Prostate gland (tissue), 2 donors: ENCODE data around the gene PLCG1. TPM values are rescaled to one million over a fixed set of nuclear protein-coding genes. Genes with fewer than 3 reads are reported as not detected.

Experiments used
- DNase-seq: peaks from one replicate; pipeline ENCODE4 v3.0.0-alpha.2; 2019; ENCODE audit warnings: low spot score
- H3K27ac ChIP-seq, 2 donors: fragments of 200-600 bp; sonication (generic); 2 replicates each; pipeline ENCODE4 v1.5.1; 2017 to 2019
- H3K27me3 ChIP-seq: fragments of 200-600 bp; sonication (generic); replicated peaks from 2 replicates; pipeline ENCODE4 v1.5.1; 2019; ENCODE audit not compliant: insufficient read depth
- H3K36me3 ChIP-seq, 2 donors: fragments of 200-600 bp; sonication (generic); 1 replicate in 1 of 2; 2 replicates in 1 of 2; pipeline versions ENCODE4 v1.5.1 to v1.8.1; 2017 to 2019
- H3K4me1 ChIP-seq: fragments of 200-600 bp; sonication (generic); replicated peaks from 2 replicates; pipeline ENCODE4 v1.5.1; 2019
- H3K4me3 ChIP-seq, 2 donors: fragments of 200-600 bp; sonication (generic); 2 replicates each; pipeline ENCODE4 v1.5.1; 2017 to 2019
- H3K9me3 ChIP-seq: fragments of 200-600 bp; sonication (generic); 2 replicates; pipeline ENCODE4 v1.5.1; 2017
- POLR2A ChIP-seq: fragments of 450-650 bp; IDR thresholded peaks from one replicate; pipeline ENCODE4 v1.6.1; 2016; ENCODE audit warnings: antibody characterized with exemption, mild to moderate bottlenecking
- POLR2AphosphoS5 ChIP-seq: sonication (generic); formaldehyde crosslinking; IDR thresholded peaks from one replicate; pipeline ENCODE4 v1.6.1; 2017; ENCODE audit warnings: antibody characterized with exemption
- WGBS: methylation state at CpG from one replicate; pipeline ENCODE4 v1.1.5; 2018; 5-methylcytosine and 5-hydroxymethylcytosine counted together
- intact Hi-C: fragments of 100-400 bp; cut with DNase I; formaldehyde crosslinking; loops from one replicate; pipeline ENCODE4 v1.14.2; 2022
- total RNA-seq, 2 donors: library from RNA; depleted of rRNA; stranded (reverse); fragments of >200 nt; gene quantifications; one replicate each; pipeline ENCODE4 v1.1.0, GENCODE V29; 2016
- TF ChIP-seq, protein P1 (sequence below), 4 experiments: fragments of 200-600 bp in 2 of 4; fragments of 450-650 bp in 2 of 4; sonication (generic) in 2 of 4; IDR thresholded peaks; 1 replicate in 3 of 4; 2 replicates in 1 of 4; pipeline ENCODE4 v1.5.1; 2016 to 2019; ENCODE audit warnings: antibody characterized with exemption in 4 of 4, mild to moderate bottlenecking in 2 of 4, moderate library complexity in 2 of 4

The PLCG1 gene
- total RNA-seq, 2 donors from 2014 or later, result 67.9 to 129 TPM

DNA sequence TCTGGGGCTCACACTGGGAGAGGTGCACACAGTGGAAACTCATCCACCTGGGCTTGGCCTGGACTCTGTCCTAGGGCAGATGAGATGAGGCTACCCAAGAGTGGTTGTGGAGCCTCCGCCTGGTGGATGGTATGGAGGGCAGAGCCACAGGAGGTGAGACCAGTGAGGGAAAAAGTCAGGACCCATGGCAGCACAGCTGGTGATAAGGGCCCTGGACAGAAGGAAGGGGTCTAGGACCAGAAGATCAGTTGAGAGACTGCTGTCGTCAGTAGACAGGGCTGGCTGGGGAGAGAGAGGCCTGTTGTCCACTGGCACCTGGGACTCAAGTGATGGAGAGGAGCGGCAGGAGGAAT, 29.8 kb downstream of the PLCG1 start:
- H3K27me3 ChIP-seq, result no peaks in the 10 kb centered on the region
- H3K36me3 ChIP-seq, result peaks cover 48 to 50% of the 10 kb centered on the region in 2 donors
- no peaks in the 10 kb centered on the region for H3K9me3 ChIP-seq
- intact Hi-C loops, result no loop called here
- H3K4me1 ChIP-seq, result no peaks in the 10 kb centered on the region
- H3K27ac ChIP-seq, result no peak overlapping the region
- no peak for DNase-seq
- 94% methylated on average over 3 of the region's 3 CpGs for WGBS
- no peak overlapping the region for H3K4me3 ChIP-seq
- TF ChIP-seq POLR2AphosphoS5 (no peak), POLR2A (no peak)
- TF ChIP-seq, protein P1, sequence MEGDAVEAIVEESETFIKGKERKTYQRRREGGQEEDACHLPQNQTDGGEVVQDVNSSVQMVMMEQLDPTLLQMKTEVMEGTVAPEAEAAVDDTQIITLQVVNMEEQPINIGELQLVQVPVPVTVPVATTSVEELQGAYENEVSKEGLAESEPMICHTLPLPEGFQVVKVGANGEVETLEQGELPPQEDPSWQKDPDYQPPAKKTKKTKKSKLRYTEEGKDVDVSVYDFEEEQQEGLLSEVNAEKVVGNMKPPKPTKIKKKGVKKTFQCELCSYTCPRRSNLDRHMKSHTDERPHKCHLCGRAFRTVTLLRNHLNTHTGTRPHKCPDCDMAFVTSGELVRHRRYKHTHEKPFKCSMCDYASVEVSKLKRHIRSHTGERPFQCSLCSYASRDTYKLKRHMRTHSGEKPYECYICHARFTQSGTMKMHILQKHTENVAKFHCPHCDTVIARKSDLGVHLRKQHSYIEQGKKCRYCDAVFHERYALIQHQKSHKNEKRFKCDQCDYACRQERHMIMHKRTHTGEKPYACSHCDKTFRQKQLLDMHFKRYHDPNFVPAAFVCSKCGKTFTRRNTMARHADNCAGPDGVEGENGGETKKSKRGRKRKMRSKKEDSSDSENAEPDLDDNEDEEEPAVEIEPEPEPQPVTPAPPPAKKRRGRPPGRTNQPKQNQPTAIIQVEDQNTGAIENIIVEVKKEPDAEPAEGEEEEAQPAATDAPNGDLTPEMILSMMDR (IDR thresholded peaks at IDR 0.05), result no peak

DNA sequence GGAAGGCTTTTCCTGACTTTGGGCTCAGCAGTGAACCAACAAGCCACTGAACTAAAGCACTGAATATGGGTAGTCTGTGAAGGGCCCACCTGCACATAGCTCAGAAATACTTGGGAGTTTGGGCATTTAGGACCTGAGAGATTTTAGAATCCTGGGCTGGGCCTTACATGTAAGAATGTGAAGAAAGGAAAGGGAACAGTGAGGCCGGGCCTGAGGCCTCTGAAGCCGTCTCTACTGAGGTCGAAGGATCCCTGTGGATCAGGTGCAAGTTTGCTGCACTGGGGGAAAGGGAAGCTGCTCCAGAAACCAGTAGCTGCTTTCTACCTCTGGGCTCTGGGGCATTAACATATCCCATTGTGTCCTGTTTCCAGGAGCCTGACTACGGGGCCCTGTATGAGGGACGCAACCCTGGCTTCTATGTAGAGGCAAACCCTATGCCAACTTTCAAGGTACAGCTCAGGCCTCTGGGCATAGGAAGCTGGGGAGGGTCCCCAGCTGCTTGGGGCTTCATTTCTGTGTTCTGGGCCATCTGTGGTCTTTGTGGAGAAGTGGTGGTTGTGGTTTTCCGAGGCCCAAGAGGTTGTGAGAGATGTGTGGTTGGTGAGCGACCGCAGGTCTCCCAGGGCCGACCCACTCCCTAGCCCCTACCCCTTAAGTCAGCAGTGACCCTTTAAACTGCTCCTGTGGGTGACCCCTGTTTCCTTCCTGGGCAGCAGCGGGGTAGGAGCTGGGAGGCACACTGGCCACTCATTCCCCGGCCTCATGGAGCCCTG, 30.3 kb downstream of the PLCG1 start:
- intact Hi-C loops, result no loop called here
- Histone ChIP-seq H3K4me3 (no peak overlapping the region), H3K36me3 (peaks cover 48 to 50% of the 10 kb centered on the region in 2 donors), H3K27ac (no peak overlapping the region), H3K9me3 (no peaks in the 10 kb centered on the region), H3K27me3 (no peaks in the 10 kb centered on the region), H3K4me1 (no peaks in the 10 kb centered on the region)
- no peak for TF ChIP-seq POLR2A
- TF ChIP-seq, protein P1 (IDR thresholded peaks at IDR 0.05), result no peak
- no peak for TF ChIP-seq POLR2AphosphoS5
- no peak for DNase-seq
- 90% methylated on average over 11 of the region's 11 CpGs for WGBS

DNA sequence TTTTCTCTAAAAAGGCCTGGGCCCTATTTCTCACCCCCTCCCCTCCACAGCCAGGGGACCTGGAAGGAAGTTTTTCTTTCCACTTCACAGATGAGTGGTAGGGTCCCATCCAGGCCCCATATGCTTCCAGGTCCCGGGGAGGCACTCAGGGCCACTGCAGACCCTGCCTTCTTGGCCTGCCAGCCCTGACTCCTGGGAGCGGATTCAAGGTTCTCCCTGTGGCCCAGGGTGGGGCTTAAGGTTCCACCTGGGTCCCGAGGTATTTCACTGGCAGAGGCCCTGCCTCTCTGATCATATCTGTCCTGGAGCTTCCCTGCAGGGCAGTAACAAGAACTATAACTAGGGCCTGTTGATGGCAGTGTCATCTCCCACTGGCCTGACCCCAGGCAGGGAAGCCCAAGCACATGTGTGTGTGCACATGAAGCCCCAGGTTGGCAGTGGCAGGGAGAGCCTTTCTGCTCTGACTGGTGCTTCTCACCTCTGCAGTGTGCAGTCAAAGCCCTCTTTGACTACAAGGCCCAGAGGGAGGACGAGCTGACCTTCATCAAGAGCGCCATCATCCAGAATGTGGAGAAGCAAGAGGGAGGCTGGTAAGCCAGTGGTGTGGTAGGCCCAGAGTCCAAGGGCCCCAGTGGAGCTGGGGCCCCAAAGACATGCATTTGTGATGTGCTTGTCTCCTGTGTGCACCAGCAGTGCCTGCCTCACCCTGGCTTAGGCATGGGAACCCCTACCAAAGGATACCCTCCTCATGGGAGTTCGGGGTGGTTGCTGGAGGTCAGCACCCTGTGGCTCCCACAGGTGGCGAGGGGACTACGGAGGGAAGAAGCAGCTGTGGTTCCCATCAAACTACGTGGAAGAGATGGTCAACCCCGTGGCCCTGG, 31.2 kb downstream of the PLCG1 start:
- H3K36me3 ChIP-seq, result peaks cover 48 to 50% of the 10 kb centered on the region in 2 donors
- no peak overlapping the region for H3K27ac ChIP-seq
- DNase-seq, result no peak
- no peaks in the 10 kb centered on the region for H3K27me3 ChIP-seq
- WGBS, result 91% methylated on average over 10 of the region's 10 CpGs
- no peak overlapping the region for H3K4me3 ChIP-seq
- H3K9me3 ChIP-seq, result no peaks in the 10 kb centered on the region
- TF ChIP-seq POLR2AphosphoS5 (no peak), POLR2A (no peak)
- TF ChIP-seq, protein P1 (IDR thresholded peaks at IDR 0.05), result no peak
- intact Hi-C loops, result no loop called here
- no peaks in the 10 kb centered on the region for H3K4me1 ChIP-seq

DNA sequence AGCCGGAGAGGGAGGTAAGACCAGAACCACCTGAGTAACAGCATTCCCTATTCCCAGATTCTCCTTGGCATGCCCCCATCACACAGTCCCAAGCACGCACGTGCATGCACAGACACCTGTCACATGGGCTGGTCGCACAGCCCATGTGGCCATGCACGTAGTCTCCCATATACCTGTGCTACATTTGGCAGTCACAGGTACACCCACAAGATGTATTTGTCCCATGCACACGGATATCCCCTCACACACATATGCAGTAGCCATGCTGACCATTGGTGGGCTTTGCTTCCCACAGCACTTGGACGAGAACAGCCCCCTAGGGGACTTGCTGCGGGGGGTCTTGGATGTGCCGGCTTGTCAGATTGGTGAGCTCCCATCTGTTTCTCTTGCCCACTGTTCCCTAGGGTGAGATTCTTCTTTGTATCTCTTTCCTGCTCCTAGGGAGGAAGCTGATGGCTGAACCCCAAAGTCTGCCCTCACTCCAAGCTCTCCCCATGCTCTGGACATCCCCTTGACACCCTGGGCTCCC, 31.9 kb downstream of the PLCG1 start:
- TF ChIP-seq, protein P1 (IDR thresholded peaks at IDR 0.05), result no peak
- TF ChIP-seq POLR2AphosphoS5 (no peak), POLR2A (no peak)
- Histone ChIP-seq H3K9me3 (no peaks in the 10 kb centered on the region), H3K4me1 (no peaks in the 10 kb centered on the region), H3K27ac (no peak overlapping the region), H3K36me3 (peaks cover 45 to 55% of the 10 kb centered on the region in 2 donors), H3K4me3 (no peak overlapping the region), H3K27me3 (no peaks in the 10 kb centered on the region)
- 88% methylated on average over 9 of the region's 9 CpGs for WGBS
- intact Hi-C loops, result no loop called here
- DNase-seq, result no peak
